Measurements from ENCODE around the gene PGGHG.

Gene PGGHG

GRCh38 chr11:270451-271318, 18.2 kb upstream of the PGGHG start:
- DNase-seq = no peak

- no peak for DNase-seq
Observed at GRCh38 chr11:271319-271715, 17.6 kb upstream of the PGGHG start.

GRCh38 chr11:272195-272930, 16.6 kb upstream of the PGGHG start:
- DNase-seq = peak; percentile 81

GRCh38 chr11:272931-273198, 16.1 kb upstream of the PGGHG start:
- no peak for DNase-seq

- no peak for DNase-seq
Observed at GRCh38 chr11:276219-276618, 12.7 kb upstream of the PGGHG start.

GRCh38 chr11:278001-278951, 10.7 kb upstream of the PGGHG start, which contains the start of gene NLRP6:
Gene NLRP6 (plus strand): TSS chr11:278407. CDS start chr11:278570, 163 bp downstream.
- no peak for DNase-seq

GRCh38 chr11:279040-279965, 9.6 kb upstream of the PGGHG start:
- no peak for DNase-seq

GRCh38 chr11:279966-280705, 8.8 kb upstream of the PGGHG start:
- peak; percentile 72 for DNase-seq

GRCh38 chr11:280706-281485, 8.0 kb upstream of the PGGHG start:
- DNase-seq = no peak

GRCh38 chr11:281486-282161, 7.3 kb upstream of the PGGHG start:
- no peak for DNase-seq

- no peak for DNase-seq
Observed at GRCh38 chr11:282171-282570, 6.8 kb upstream of the PGGHG start.

- DNase-seq = no peak
Observed at GRCh38 chr11:282630-283360, 6.1 kb upstream of the PGGHG start.

- no peak for DNase-seq
Observed at GRCh38 chr11:283405-284104, 5.4 kb upstream of the PGGHG start.

- DNase-seq = no peak
Observed at GRCh38 chr11:284105-285020, 4.6 kb upstream of the PGGHG start.

GRCh38 chr11:285021-285893, 3.7 kb upstream of the PGGHG start:
- DNase-seq = no peak

- DNase-seq = no peak
Observed at GRCh38 chr11:285894-286220, 3.1 kb upstream of the PGGHG start.

Data from RPMI8226 (cell line).